ENCODE results near the gene FSD1. TPM values are rescaled to one million over a fixed set of nuclear protein-coding genes. Genes with fewer than 3 reads are reported as not detected.
A peak's percentile ranks its signal among the peaks of the same experiment; 100 is the strongest.
"Not testable (repeated sequence)": the region's sequence is repeated elsewhere in the genome, so short reads cannot be mapped to it uniquely, and the experiment has no call there.

FSD1 gene
- total RNA-seq, 1 donor from 2014 or later = 23.6 TPM

DNA sequence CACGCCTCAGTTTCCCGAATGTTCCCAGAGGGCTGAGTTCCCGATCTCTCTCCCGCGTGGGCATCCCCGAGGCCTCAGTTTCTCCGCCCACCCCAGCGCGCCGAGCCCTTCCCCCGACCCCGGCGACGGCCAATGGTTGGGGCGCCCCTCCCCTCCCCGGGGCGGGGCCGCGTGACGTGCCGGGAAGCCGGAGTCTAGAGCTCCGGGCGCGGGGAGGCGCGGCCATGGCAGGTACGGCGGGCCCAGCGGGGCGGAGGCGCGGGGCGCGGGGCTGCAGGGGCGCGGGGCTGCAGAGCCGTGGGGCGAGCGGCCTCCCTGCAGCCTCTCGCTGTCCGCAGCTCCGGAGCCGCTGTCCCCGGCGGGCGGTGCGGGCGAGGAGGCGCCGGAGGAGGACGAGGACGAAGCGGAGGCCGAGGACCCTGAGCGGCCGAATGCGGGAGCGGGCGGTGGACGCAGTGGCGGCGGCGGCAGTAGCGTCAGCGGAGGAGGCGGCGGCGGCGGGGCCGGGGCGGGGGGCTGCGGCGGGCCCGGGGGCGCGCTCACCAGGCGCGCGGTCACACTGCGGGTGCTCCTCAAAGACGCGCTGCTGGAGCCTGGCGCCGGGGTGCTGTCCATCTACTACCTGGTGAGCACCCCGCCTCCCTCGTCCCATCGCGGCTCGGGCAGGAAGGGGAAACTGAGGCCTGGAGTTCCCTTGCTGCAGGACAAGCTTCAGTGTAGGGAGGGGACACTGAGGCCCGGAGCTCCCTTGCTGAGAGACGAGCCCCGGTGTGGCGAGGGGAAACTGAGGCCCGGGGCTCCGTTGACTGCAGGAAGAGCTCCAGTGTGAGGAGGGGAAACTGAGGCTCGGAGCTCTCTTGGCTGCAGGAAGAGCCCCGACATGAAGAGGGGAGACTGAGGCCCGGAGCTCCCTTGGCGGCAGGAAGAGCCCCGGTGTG lies 39.2 kb downstream of the FSD1 start, which contains the start of gene MPND:
Gene MPND (plus strand): TSS at position 193 of the 938 bp plus-strand sequence. CDS start 32 bp downstream, at position 225.
- DNase-seq (ENCODE audit: low read depth, low spot score) = peak; percentile 30

DNA sequence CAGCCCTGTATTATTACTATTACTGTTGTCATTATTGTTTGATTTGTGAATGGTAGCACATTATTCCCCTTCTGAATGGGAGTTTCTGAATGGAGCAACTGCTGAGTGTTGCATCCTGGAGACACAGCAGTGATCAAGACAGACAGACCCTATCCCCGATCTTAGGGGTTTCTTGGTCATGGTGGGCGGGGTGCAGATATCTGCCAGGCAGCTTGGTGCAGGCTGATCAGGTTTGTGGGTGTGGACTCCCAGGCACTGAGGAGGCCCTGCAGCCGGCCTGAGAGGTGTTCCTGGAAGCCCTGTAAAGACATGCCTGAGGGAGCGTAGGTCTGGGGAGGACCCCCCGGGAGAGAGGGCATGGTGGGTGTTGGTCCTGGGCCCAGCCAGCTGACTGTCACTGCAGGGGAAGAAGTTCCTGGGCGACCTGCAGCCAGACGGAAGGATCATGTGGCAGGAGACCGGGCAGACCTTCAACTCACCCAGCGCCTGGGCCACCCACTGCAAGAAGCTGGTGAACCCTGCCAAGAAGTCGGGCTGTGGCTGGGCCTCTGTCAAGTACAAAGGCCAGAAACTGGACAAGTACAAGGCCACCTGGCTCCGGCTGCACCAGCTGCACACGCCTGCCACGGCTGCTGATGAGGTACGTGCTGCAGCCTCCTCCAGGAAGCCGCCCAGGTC lies 41.1 kb downstream of the FSD1 start:
- no peak for DNase-seq (ENCODE audit: low read depth, low spot score)

DNA sequence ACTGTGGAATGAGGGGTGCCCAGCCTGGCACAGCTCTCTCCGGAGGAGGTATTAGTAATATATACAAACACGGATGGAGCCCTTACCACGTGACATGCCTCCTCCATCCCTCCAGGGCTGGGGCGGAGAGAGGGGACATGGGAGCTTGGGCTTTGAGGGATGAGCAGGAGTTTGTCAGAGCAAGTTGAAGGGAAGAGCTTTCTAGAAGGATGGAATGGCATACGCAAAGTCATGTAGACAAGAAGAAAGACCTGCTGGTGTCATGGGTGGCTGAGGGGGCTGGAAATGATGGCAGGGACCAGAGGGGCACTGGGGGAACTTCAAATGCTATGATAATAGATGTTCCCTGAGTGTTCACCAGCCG lies 41.6 kb downstream of the FSD1 start:
- no peak for DNase-seq (ENCODE audit: low read depth, low spot score)

DNA sequence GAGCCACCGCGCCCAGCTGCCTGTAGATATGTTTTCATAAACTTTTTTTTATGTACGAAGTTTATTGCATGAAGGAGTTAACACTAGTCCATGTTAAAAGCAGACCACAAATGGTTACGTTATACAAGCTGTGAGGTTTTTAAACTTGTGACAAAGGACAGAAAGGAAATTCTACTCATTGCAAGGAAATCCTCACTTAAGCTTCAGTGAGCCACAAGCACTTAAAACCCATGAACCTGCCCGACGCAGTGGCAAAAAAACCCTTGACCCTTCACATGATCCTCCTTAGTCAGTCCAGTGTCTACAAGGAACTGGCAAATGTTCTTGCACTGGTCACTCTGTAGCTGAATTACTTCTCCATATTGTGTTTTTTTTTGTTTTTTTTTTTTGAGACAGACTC lies 43.1 kb downstream of the FSD1 start:
- no peak for DNase-seq (ENCODE audit: low read depth, low spot score)

DNA sequence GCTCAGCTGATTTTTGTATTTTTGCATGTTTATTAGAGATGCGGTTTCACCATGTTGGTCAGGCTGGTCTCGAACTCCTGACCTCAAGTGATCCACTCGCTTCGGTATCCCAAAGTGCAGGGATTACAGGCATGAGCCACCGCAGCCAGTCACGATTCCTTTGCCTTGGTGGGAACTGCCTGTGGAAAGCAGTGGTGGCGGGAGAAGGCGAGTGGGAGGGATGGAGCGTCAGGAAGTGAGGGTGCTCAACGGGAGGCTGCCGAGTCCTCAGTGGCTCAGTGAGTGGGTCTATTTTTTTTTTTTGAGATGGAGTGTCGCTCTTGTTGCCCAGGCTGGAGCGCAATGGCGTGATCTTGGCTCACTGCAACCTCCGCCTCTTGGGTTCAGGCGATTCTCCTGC lies 44.8 kb downstream of the FSD1 start:
- DNase-seq (ENCODE audit: low read depth, low spot score) = not testable (repeated sequence)

DNA sequence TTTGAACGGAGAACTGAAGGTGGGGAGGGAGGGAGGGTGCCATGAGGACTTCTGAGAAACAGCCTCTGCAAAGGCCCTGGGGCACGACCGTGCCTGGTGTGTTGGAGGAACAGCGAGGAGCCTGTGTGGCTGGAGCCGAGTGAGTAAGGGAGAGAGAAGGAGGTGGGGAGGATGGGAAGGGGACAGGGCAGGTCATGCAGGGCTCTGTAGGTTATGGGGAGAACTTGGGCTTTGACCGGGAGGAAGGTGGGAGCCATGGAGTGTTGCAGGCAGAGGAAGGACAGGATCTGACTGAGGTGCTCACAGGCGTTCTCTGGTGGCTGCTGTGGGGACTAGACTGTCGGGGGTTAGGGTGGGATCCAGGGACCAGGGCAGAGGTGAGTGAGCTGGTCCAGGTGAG lies 45.7 kb downstream of the FSD1 start:
- DNase-seq (ENCODE audit: low read depth, low spot score) = no peak

DNA sequence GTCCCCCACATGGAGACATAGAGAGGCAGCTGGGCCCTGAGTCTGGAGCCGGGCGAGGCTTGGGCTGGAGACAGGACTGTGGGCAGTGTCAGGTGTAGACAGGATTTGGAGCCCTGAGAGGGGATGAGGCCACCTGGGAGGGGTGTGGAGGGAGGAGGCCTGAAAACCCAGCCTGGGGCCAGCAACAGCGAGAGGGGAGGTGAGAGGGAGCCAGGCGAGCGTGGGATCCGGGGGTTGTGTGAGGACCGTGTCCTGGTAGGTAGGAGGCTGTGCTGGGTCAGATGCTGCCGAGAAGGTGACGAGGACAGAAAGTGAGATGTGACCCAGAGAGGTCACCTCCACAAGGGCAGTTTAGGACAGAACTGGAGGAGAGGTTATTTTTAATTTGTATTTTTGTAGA lies 46.3 kb downstream of the FSD1 start:
- DNase-seq (ENCODE audit: low read depth, low spot score) = no peak

DNA sequence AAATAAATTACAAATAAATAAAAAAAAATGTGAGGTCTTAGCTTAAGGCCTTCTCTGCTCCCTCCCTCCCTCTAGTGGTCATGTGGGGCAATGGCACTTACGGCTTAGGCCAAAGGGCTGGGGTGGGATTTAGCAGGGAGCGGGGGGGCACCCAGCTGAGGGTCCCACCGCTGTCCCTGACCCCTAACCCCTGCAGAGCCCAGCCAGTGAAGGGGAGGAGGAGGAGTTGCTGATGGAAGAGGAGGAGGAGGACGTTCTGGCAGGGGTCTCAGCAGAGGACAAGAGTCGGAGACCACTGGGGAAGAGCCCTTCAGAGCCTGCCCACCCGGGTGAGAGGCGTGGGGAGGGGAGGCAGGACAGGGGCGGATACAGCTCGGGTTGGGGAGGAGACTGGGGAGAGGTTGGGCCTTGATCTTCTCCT lies 48.3 kb downstream of the FSD1 start:
- DNase-seq (ENCODE audit: low read depth, low spot score) = no peak

DNA sequence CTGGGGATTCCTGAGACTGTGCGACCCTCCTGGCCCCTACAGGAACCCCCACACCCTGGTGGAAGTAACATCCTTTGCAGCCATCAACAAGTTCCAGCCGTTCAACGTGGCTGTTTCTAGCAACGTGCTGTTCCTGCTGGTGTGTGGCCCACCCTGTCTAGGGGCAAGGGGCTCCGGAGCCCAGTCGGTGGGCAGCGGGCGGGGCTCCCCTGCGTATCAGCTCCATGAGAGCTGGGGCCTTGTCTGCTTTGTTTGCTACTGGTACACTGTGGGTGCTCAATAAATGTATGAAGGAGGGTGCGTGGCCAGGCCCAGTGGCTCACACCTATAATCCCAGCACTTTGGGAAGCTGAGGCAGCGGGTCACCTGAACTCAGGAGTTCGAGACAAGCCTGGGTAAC lies 49.9 kb downstream of the FSD1 start:
- DNase-seq (ENCODE audit: low read depth, low spot score) = no peak

DNA sequence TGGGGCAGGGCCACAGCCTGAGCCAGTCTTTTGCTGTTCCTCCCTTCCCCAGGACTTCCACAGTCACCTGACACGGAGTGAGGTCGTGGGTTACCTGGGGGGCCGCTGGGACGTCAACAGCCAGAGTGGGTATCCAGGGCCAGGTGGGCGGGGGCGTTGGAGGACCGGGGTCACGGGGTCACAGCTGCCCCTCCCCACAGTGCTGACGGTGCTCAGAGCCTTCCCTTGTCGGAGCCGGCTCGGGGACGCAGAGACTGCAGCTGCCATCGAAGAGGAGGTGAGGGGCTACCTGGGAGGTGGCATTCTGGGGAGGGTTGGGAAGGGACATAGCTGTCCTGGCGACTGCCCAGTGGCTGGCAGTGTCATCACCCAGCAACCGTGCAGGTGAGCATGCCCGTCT lies 50.5 kb downstream of the FSD1 start:
- no peak for DNase-seq (ENCODE audit: low read depth, low spot score)

DNA sequence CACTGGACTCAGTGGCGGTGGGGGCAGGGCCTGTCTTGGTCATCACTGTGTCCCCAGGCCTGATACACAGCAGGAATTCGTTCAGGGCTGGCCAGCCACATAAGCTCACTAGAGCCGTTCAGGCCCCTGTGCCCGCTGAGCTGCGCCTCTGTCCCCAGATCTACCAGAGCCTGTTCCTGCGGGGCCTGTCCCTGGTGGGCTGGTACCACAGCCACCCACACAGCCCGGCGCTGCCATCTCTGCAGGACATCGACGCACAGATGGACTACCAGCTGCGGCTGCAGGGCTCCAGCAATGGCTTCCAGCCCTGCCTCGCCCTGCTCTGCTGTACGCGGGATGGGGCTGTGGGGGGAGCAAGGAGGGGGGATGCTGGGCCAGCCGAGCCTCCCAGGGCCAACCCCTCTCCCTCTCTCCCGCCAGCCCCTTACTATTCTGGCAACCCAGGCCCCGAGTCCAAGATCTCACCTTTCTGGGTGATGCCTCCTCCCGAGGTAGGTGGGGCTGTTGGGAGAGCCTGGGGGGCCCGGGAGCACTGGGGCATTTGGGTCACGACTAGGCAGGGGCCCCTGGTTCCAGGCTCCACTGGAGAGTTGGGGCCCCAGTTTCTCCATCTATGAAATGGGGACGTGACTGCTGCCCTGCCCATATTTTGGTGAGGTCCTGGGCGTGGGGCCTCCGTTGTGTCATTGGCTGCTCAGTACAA lies 52.8 kb downstream of the FSD1 start:
- DNase-seq (ENCODE audit: low read depth, low spot score) = no peak

DNA sequence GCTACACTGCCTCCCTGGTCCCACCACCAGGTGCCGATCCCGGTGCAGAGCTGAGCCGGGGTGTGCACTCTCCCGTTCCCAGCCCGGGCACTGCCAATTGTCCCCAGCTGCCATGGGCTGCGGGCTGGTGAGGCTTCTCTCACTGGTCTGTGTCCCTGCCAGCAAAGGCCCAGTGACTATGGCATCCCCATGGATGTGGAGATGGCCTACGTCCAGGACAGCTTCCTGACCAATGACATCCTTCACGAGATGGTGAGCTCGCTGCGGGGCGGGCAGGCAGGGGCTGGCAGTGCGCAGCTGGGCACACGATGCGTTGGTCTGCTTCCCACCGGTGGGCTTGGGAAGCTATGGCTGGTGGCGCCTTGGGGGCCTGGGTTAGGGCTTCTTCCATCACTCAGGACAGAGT lies 53.5 kb downstream of the FSD1 start:
- no peak for DNase-seq (ENCODE audit: low read depth, low spot score)

DNA sequence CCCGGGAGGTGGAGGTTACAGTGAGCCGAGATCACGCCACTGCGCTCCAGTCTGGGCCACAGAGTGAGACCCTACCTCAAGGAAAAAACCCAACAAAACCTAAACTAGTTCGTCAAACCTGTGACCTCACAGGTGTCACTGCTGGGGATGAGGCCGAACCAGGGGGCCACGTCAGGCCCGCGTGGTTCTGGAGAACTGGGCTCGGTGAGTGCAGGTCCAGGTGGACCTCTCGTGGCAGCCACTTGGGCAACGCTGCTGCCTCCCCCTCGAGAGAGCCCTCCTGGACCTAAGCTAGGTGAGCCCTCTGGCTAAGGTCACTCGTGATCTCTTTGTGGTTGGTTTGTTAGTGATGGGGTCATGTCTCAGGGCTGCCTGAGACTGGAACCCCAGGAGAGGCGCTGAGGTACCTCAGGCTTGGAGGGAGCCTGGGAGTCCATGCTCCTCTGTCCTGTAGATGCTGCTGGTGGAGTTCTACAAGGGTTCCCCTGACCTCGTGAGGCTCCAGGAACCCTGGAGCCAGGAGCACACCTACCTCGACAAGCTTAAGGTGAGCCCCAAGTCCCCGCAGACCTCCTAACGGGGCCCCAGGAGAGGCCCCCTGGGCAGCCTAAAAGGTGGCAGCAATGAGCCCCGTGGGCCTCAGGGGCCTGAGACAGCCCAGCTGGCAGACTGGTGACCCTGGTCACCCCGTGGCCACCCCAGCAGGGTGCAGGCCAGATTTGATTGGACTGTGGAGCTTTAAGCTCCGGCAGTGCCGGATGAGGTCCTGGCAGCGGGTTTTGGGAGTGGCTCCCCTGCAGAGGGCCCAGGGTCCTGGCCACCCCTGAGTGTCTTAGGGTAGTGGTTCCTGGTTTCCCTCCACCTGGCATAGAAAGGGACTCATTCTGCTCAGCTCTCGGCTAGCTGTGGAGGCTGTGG lies 54.6 kb downstream of the FSD1 start:
- no peak for DNase-seq (ENCODE audit: low read depth, low spot score)

DNA sequence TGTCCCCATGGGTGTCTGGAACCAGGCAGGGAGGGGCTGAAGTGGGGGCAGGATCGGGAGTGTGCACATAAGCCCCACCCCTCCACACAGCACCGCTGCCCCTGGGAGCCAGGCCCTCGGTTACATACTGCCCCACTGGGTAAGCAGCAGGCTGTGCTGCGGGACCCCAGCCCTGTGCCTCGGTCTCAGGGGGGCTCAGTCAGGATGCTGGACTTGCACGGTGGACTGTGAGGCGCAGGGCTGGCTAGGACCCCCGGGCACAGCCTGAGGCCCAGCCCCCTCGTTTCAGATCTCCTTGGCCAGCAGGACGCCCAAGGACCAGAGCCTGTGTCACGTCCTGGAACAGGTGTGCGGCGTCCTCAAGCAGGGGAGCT lies 55.2 kb downstream of the FSD1 start:
- no peak for DNase-seq (ENCODE audit: low read depth, low spot score)

DNA sequence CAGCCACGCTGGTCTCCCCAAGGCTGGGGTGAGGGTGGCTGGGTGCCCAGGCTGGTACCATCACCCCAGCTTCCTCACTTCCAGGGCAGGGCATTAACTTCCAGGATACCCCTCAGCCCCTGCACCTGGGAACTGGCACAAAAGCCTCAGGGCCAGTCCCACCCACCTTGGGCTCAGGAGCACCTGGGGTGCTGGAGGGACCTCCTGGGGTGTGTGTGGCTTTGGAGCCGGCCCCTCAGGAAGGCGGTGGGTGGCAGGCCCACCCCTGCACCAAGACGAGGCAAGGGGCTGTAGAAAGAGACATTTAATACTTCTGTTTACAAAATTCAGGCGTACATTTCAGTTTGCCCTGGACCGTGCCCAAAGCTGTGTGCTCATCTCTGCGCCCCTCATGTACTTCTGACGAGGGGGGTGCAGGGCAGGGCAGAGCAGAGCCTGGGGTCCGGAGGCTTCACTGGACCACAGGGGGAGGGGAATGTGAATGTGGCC lies 55.7 kb downstream of the FSD1 start:
- no peak for DNase-seq (ENCODE audit: low read depth, low spot score)

DNA sequence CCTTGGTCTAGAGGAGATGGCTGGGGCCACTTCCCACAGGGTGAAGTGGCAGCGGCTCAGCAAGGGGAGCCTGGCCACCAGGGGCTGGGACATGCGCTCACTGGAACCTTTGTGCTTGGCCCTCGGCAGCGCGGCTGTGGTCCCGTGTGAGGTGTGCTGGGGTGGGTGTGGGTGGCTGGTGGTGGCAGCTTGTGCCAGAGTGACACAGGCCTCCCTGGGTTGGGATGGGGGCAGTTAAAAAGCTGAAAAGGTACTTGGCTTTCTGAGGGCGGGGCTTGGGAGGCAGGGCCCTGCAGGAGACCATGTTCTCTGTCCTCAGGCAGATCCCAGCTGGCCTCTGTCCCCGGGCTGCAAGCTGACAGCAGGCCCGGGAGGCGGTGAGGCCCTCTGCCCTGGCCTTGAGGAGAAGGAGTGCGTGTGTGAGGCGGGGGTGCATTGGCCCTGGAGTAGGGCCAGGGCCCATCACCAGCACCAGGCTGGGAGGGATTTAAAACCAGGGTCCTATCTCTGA lies 56.3 kb downstream of the FSD1 start:
- no peak for DNase-seq (ENCODE audit: low read depth, low spot score)

DNA sequence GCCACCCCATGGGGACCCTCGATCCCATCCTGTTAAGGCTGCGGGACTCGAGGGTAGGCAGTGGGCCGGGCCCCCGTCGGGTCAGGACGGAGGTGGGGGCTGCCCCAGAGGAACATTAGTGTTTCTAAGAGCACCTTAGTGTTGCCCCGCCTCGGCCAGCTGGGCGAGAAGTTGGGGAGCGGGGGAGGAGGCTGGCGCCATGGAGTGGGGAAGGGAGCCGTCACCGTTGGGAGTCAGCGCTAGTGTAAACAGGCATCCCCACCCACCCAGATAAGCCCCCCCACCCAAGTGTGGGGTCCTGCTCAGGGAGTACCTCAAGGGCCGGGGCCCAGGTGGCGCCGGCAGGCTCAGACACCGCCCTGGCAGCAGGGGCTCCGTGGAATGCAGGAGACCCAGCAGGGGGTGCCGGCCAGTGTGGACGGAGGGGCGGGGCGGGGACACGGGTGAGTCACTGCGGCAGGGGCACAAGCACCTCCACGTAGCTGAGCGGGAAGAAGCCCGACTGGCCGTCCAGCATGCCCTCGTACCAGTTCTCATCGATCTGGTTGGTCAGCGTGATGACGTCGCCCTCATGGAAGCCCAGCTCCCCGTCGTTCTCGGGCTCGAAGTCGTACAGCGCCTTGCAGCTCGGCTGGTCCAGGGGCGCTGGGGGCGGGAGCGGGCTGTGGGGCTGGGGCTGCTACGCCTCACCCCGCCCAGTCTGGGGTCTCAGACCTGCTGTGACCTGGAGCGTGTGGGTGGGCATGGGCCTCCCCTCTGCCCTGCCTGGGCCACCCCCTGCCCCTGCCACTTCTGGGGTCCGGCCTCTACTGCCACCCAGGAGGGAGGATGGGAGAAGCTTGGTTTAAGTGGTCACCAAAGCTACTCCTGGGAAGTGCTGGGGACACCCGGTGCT lies 57.0 kb downstream of the FSD1 start:
- no peak for DNase-seq (ENCODE audit: low read depth, low spot score)

DNA sequence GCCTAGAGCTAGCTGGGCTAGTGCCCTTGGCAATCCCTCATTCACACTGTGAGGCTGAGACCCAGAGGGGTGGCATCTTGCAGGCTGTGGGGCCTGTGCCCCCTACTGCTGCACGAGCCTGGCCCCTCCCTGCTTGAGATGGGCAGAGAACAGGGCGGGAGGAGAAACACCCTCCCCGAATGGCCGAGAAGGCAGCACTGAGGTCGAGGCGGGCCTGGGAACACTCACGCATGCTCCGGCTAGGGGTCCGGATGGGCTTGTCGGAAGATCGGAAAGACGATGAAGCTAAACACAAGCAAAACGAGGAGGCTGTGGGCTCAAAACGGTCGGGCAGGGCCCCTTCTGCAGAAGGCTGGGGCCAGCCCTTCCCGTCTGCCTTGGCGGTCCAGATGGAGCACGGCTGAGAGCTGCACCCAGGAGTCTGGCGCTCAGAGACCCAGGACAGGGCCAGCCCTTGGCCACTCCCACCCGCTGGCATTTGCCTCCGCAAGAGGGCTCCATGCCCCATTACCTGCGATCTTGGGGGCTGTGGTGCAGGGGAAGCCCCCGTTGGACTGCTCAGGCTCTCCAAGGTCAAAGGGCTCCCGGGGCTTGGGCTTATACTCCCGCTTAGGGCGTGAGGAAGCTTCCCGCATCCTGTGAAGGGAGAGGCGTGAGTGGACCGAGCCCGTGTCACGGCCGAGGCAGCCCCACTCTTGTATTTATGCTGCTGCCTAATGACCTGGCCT lies 57.9 kb downstream of the FSD1 start:
- no peak for DNase-seq (ENCODE audit: low read depth, low spot score)
